OCI-LY3 (cell line): ENCODE results near the gene LASP1.

ENCODE experiments used
- EZH2phosphoT487 ChIP-seq: fragments of 200-600 bp; shearing (Covaris generic); IDR thresholded peaks from 2 replicates; pipeline ENCODE4 v1.6.1; 2018; ENCODE audit warnings: antibody characterized with exemption, mixed run types, low read depth
- TF ChIP-seq, protein P1 (sequence below): fragments of 200-600, 300-600 bp; sonication (generic); IDR thresholded peaks from 2 replicates; pipeline ENCODE4 v1.5.1; 2014; ENCODE audit warnings: antibody characterized with exemption, low read length, low read depth

DNA sequence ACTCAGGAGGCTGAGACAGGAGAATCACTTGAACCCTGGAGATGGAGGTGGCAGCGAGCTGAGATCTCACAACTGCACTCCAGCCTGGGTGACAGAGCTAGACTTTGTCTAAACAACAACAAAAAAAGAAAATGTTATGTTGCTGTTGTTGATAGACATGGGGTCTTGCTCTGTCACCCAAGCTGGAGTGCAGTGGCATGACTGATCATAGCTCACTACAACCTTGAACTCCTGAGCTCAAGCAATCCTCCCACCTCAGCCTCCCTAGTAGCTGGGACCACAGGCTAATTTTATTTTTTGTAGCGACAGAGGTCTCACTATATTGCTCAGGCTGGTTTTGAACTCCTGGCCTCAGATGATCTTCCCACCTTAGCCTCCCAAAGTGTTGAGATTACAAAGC is 77.3 kb downstream of the LASP1 start:
- TF ChIP-seq, protein P1, sequence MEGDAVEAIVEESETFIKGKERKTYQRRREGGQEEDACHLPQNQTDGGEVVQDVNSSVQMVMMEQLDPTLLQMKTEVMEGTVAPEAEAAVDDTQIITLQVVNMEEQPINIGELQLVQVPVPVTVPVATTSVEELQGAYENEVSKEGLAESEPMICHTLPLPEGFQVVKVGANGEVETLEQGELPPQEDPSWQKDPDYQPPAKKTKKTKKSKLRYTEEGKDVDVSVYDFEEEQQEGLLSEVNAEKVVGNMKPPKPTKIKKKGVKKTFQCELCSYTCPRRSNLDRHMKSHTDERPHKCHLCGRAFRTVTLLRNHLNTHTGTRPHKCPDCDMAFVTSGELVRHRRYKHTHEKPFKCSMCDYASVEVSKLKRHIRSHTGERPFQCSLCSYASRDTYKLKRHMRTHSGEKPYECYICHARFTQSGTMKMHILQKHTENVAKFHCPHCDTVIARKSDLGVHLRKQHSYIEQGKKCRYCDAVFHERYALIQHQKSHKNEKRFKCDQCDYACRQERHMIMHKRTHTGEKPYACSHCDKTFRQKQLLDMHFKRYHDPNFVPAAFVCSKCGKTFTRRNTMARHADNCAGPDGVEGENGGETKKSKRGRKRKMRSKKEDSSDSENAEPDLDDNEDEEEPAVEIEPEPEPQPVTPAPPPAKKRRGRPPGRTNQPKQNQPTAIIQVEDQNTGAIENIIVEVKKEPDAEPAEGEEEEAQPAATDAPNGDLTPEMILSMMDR = no peak
- no peak for TF ChIP-seq EZH2phosphoT487
